HL-60 (cell line): ENCODE measurements around the gene RPN2.

Experiments
- CTCF ChIP-seq: IDR thresholded peaks from one replicate; pipeline ENCODE4 v1.5.1; 2011; ENCODE audit warnings: low read length, control low read depth, inconsistent platforms; ENCODE audit not compliant: insufficient read depth
- POLR2AphosphoS5 ChIP-seq: IDR thresholded peaks from 2 replicates; pipeline ENCODE4 v1.6.1; 2012; ENCODE audit warnings: low read depth
- TF ChIP-seq, protein P1 (sequence below): IDR thresholded peaks from 2 replicates; pipeline ENCODE4 v1.6.1; 2012; ENCODE audit warnings: low read depth; ENCODE audit not compliant: insufficient replicate concordance

GRCh38 chr20:37276494-37277252 is 97.5 kb downstream of the RPN2 start:
- TF ChIP-seq CTCF (no peak), POLR2AphosphoS5 (no peak)
- TF ChIP-seq, protein P1, sequence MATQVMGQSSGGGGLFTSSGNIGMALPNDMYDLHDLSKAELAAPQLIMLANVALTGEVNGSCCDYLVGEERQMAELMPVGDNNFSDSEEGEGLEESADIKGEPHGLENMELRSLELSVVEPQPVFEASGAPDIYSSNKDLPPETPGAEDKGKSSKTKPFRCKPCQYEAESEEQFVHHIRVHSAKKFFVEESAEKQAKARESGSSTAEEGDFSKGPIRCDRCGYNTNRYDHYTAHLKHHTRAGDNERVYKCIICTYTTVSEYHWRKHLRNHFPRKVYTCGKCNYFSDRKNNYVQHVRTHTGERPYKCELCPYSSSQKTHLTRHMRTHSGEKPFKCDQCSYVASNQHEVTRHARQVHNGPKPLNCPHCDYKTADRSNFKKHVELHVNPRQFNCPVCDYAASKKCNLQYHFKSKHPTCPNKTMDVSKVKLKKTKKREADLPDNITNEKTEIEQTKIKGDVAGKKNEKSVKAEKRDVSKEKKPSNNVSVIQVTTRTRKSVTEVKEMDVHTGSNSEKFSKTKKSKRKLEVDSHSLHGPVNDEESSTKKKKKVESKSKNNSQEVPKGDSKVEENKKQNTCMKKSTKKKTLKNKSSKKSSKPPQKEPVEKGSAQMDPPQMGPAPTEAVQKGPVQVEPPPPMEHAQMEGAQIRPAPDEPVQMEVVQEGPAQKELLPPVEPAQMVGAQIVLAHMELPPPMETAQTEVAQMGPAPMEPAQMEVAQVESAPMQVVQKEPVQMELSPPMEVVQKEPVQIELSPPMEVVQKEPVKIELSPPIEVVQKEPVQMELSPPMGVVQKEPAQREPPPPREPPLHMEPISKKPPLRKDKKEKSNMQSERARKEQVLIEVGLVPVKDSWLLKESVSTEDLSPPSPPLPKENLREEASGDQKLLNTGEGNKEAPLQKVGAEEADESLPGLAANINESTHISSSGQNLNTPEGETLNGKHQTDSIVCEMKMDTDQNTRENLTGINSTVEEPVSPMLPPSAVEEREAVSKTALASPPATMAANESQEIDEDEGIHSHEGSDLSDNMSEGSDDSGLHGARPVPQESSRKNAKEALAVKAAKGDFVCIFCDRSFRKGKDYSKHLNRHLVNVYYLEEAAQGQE = no peak
